Measurements from ENCODE around the gene ANKRD29. TPM values are rescaled to one million over a fixed set of nuclear protein-coding genes. Genes with fewer than 3 reads are reported as not detected.
"Not testable (repeated sequence)": the region's sequence is repeated elsewhere in the genome, so short reads cannot be mapped to it uniquely, and the experiment has no call there.

The ANKRD29 gene
- total RNA-seq, 2 donors from 2014 or later: not detected

DNA sequence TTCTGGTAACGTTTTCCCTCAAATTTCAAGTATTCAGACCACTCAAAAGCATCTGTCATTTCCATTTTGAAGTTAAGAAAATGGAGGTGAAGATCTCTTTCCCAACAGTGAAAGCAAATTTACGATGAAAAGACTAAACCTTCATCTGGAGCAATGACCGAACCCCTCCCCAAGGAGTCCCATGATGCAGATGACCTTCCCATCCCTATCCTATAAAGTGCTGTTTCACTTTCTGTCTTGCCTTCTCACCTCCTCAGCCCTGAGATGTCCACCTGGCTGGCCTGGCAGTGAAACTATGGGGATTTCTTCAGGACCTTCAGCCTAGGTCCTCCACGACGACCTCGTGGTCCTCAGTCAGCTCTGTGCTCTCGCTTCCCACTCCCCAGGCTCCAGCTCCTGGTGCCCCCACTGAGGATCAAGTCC, 75.5 kb downstream of the ANKRD29 start:
- Mint-ChIP-seq H3K27ac (peak overlapping the region; percentile 89), H3K36me3 (ENCODE audit: insufficient read depth in 2 of 2) (no peaks in the 10 kb centered on the region), H3K27me3 (ENCODE audit: low read depth) (no peaks in the 10 kb centered on the region), H3K4me3 (peak overlapping the region; percentile 90), H3K4me1 (ENCODE audit: low read depth) (peaks cover 41% of the 10 kb centered on the region), H3K9me3 (no peaks in the 10 kb centered on the region)
- ATAC-seq (replicated peaks in 1 of 2) (no peak), DNase-seq (no peak)

DNA sequence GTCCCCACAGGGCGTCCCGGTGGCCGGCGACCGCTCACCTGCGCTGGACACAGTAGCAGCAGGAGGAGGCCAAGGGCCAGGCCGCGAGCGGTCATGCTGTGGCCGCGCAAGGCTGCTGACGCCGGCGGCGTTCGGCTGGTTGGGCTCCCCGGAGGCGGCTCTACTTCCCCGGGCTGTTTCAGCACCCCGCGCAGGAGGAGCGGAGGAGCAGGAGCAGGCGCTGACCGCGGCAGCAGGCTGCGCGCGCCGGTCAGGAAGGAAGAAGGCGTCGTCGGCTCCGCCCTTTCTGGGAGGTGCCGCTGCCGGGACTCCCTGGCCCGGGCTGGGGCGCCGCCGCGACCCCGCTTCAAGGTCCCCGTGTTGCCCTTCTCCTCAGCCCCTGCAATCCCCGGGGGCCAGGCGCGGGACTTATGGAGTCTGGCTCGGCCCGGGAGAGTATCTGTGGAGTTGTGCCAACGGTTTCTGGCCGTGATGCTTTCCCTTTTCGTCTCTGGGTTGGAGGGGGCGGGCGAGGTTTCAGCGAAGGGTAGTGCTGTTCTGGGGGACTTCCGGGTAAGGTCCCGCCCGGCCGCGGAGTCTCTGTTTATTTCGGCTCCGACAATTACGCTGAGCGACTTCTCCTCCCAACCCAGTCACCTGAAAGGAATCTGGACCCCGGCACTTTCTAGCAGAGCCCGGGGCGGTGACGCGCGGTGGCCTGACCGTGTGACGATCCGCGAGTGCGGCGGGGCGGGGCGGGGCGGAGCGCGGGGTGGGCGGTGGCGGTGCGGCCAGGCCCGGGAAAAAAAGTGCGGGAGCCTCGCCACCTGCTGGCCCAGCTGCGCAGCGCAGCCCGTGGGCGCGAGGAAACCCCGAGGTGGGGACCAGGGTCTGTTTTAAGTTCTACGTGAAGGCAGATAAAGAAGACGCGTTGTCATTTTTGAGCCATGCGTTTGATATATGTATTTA, 76.2 kb downstream of the ANKRD29 start, which contains the start of gene NPC1:
Gene NPC1, minus strand, starts transcription at position 258 of the 948 bp plus-strand sequence. Its CDS starts 163 bp downstream, at position 95.
- Mint-ChIP-seq H3K9me3 (no peaks in the 10 kb centered on the region), H3K4me3 (peak within 1 kb of the TSS; percentile 90), H3K27me3 (ENCODE audit: low read depth) (no peaks in the 10 kb centered on the region), H3K36me3 (ENCODE audit: insufficient read depth in 2 of 2) (no peaks in the 10 kb centered on the region), H3K27ac (peak within 1 kb of the TSS; percentile 94), H3K4me1 (ENCODE audit: low read depth) (peaks cover 48% of the 10 kb centered on the region)
- ATAC-seq (replicated peaks in 1 of 2) (peak; percentile 94), DNase-seq (peak; percentile 94 to 95)

DNA sequence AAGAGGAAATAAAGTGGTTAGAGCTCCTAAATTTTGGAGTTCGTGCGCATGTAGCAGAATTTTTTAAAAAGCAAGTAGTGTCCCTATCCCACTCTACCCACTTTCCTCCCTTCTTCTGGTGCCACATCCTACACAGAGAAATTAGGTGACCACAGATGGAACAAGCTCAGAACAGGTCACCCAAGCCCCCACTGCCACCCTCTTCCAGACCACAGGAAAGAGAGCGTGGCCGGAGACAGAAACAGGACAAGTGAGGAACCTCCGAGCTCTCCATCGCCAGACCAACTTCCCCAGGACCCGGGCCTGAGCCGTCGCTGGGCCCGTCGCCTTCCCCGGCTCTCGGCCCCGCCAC, 76.8 kb downstream of the ANKRD29 start:
- no peak for ATAC-seq (replicated peaks in 1 of 2)
- Mint-ChIP-seq H3K4me1 (ENCODE audit: low read depth) (peaks cover 53% of the 10 kb centered on the region), H3K9me3 (no peaks in the 10 kb centered on the region), H3K4me3 (peak overlapping the region; percentile 90), H3K27ac (peak overlapping the region; percentile 94), H3K27me3 (ENCODE audit: low read depth) (no peaks in the 10 kb centered on the region), H3K36me3 (ENCODE audit: insufficient read depth in 2 of 2) (no peaks in the 10 kb centered on the region)
- no peak for DNase-seq

DNA sequence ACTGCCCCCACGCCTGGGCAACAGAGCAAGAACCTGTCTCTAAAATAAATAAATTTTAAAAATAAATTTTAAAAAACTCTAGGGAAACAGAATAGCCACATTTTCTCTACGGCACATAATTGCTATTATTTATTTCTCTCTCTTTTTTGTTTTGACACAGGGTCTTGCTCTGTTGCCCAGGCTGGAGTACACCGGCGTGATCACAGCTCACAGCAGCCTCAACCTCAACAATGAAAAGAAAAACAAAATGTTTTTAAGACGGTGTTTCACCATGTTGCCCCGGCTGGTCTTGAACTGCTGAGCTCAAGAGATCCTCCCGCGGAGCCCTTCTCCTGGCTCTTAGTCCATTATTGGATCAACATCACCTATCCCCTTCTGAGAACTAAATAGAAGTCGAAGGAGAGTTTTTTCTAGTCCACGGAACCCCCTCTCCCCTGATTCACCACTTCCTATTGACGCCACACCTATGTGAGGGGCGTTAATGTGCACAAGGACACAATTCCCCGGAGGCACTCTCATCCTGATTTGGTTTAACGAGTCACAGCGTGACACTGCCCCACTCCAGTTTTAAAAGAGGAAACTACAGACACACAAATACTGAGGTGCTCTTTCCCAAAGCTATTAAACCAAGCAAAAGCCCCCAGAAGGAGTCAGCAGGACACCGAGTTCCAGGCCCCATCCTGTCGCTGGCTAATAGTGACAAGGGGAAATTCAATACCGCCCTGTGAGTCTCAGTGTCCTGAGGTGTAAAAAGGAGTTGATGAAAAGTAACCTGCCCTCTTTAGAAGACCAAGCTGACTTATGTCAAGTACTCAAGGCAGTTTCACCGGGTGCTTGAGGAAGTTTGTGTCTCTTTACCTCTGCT, 77.5 kb downstream of the ANKRD29 start:
- H3K27ac Mint-ChIP-seq: peak overlapping the region; percentile 94
- no peak for ATAC-seq (replicated peaks in 1 of 2)
- peak in 1 of 2 donors; percentile 12 for DNase-seq
- no peaks in the 10 kb centered on the region for H3K27me3 Mint-ChIP-seq (ENCODE audit: low read depth)
- H3K4me3 Mint-ChIP-seq: peak overlapping the region; percentile 90
- no peaks in the 10 kb centered on the region for H3K9me3 Mint-ChIP-seq
- H3K4me1 Mint-ChIP-seq (ENCODE audit: low read depth): peaks cover 57% of the 10 kb centered on the region
- H3K36me3 Mint-ChIP-seq (ENCODE audit: insufficient read depth in 2 of 2): no peaks in the 10 kb centered on the region

DNA sequence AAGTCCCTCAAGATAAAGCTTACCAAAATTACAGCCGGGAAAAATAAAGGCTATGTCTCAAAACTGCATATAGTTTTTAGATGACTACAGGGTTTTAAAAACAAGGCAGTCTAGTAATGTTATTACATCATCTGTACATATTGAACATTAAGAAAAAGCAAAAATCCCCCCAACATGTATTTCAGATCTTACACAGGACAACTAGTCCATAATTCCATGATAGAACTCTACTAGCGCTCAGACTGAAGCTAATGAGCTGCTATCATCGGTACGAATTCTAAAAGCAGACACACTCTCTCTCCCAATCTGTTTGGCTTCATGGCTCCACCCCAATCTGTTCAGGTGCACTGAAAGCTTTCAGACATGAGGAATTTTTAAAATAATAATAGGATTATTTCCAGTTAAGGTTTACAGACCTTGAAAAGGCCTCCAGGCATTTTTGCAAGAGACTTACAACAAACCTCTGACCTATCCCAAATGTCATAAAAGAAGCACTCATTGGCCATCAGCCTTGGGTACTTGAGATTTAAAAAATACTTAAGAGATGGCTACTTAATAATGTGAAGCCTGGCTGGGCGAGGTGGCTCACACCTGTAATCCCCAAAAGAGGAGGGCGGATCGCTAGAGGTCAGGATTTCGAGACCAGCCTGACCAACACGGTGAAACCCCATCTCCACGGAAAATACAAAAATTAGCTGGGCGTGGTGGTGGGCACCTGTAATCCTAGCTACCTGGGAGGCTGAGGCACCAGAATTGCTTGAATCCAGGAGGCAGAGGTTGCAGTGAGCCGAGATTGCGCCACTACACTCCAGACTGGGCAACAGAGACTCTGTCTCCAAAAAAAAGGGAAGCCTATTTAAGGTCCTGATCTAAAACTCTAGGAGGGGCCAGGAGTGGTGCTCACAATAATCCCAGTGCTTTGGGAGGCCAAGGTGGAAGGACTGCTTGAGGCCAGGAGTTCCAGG, 78.4 kb downstream of the ANKRD29 start:
- no peak for ATAC-seq (replicated peaks in 1 of 2)
- peaks cover 65% of the 10 kb centered on the region for H3K4me1 Mint-ChIP-seq (ENCODE audit: low read depth)
- H3K27ac Mint-ChIP-seq: peak overlapping the region; percentile 27
- no peaks in the 10 kb centered on the region for H3K27me3 Mint-ChIP-seq (ENCODE audit: low read depth)
- no peaks in the 10 kb centered on the region for H3K36me3 Mint-ChIP-seq (ENCODE audit: insufficient read depth in 2 of 2)
- H3K4me3 Mint-ChIP-seq: peak overlapping the region; percentile 54 to 57
- no peak for DNase-seq
- no peaks in the 10 kb centered on the region for H3K9me3 Mint-ChIP-seq

DNA sequence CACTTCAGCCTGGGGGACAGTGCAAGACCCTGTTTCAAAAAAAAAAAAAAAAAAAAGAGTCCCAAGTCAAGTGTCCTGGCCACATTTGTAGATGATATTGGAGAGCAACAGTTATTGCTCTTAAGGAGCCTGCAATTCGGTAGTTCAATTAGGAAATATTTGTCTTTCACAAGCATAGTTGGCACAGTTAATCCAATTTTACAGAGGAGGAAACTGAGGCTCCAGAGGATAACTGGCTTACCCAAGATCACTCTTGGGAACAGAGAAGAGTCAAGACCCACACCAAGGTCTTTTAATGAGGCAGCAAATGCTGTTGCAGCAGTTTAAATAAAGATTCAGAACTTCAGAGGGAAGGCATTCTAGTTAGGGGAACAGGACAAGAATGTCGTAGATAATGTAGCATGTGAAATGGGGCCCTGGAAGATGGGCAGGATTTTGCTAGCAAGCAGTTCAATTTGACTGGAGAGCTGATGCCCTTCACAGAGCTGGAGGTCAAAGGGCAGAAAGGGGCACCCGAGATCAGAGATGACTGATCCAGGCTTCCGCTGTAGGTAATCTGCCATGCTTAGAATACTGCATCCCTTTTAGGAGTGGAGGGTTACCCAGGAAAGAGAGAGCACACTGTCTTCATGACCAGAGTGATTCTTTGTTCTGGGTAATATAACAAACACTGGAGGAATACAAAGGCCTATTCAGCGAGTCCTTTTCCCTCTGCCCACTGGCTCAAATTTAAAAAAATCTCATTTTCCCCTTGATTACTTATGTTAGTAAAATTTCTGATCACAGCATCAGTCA, 79.4 kb downstream of the ANKRD29 start:
- Mint-ChIP-seq H3K9me3 (no peaks in the 10 kb centered on the region), H3K4me1 (ENCODE audit: low read depth) (peaks cover 75% of the 10 kb centered on the region), H3K36me3 (ENCODE audit: insufficient read depth in 2 of 2) (no peaks in the 10 kb centered on the region), H3K4me3 (peak overlapping the region; percentile 54 to 57), H3K27me3 (ENCODE audit: low read depth) (no peaks in the 10 kb centered on the region), H3K27ac (no peak overlapping the region)
- ATAC-seq (replicated peaks in 1 of 2): no peak
- no peak for DNase-seq

DNA sequence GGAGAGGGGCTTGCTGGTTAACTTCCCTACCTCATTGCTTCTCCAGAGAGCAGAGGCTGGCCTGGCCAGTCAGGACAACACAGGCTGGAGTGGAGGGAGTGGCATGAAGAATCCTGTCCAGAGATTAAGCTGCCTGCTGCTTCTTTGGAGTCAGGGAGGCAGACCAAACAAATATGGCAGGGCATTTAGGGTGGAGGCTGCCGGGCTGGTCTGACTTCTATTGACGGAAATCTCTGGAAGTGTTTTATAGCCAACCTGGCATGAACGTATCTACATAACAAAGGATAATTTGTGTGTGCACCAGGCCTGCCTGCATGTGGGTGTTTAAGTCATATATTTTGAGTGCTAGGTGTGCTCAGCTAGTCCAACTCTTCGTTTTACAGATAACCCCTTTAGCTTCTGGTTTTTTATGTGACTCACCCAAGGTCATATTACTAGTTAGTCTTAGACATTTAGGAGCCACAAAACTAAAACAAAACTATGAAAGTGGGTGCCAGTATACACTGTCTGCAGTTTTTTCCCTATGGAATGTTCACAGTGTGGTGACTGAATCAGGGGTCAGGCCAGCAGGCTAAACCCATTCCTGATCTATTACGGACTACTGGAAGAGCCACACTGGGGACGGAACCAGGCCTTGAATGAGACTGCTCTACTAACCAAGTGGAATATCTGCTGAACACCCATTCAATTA, 81.9 kb downstream of the ANKRD29 start:
- DNase-seq (no peak), ATAC-seq (replicated peaks in 1 of 2) (peak in 1 of 2 donors; percentile 44)
- peaks cover 0 to 3% of the 10 kb centered on the region in 2 donors for H3K36me3 Mint-ChIP-seq (ENCODE audit: insufficient read depth in 2 of 2)
- peak overlapping the region in 1 of 2 donors; percentile 38 for H3K4me3 Mint-ChIP-seq
- no peaks in the 10 kb centered on the region for H3K27me3 Mint-ChIP-seq (ENCODE audit: low read depth)
- peak overlapping the region; percentile 81 for H3K27ac Mint-ChIP-seq
- peaks cover 71% of the 10 kb centered on the region for H3K4me1 Mint-ChIP-seq (ENCODE audit: low read depth)
- no peaks in the 10 kb centered on the region for H3K9me3 Mint-ChIP-seq

DNA sequence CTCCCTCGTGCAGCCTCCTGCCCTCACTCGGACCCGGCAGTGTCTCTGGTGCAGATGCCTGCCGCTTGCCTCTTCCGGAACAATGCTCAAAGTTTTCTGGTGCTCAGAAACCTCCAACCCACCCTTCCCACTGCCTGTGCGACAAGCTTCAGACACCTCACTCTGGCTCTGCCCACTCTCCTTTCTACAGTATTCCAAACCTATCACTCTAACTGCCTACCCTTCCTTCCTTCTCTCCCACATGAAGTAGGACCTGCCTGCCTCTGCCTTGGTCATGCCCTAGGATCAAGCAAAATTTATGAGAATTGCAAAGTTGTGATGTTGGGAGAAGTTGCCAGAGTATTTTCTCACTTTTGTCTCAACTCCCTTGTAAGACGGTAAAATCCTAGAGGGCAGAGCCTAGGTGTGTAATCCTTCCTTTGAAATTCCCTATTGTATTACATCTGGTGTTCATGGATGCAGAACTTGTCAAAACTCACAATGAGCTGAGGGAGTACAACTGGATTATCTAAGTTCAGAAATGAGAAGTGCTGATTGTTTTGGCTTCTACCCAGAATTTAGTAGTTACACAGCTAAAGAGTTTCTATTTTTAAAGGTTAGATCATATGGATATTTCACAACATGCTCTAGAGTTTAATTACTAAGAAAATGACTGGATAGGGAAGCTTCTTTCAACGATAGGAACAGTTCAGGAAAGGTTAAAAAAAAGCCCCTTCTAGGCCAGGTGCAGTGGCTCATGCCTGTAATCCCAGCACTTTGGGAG, 83.6 kb downstream of the ANKRD29 start:
- peaks cover 0 to 6% of the 10 kb centered on the region in 2 donors for H3K36me3 Mint-ChIP-seq (ENCODE audit: insufficient read depth in 2 of 2)
- DNase-seq: no peak
- no peaks in the 10 kb centered on the region for H3K27me3 Mint-ChIP-seq (ENCODE audit: low read depth)
- H3K4me1 Mint-ChIP-seq (ENCODE audit: low read depth): peaks cover 68% of the 10 kb centered on the region
- H3K9me3 Mint-ChIP-seq: no peaks in the 10 kb centered on the region
- ATAC-seq (replicated peaks in 1 of 2): no peak
- H3K4me3 Mint-ChIP-seq: peak overlapping the region in 1 of 2 donors; percentile 11
- peak overlapping the region; percentile 49 for H3K27ac Mint-ChIP-seq

DNA sequence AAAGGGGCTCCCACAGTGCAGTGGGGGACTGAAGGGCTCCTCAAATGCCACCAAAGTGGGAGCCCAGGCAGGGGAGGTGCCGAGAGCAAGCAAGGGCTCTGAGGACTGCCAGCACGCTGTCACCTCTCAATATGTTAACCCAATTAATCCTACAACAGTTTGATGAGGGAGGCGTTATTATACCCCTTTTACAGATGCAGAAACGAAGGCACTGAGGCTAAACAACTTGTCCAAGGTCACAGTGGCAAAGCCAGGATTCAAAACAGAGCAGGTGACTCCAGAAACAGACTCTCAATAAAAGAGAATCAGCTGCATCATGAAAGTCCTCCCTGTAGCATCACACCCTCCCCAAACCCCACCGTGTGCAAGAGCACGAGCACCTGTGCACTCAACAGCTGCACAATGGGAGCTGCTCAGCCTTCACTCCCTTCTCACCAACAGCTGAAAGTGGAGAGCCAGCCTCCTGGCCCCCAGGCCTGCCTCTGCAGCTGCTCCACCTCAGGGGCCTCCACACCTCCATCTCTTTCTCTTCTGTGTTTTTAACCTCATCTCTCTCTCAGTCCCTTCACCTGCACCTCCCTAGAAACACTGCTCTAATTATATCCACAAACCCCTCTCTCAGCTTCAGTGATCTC, 84.5 kb downstream of the ANKRD29 start:
- no peak overlapping the region for H3K4me3 Mint-ChIP-seq
- no peaks in the 10 kb centered on the region for H3K9me3 Mint-ChIP-seq
- no peaks in the 10 kb centered on the region for H3K27me3 Mint-ChIP-seq (ENCODE audit: low read depth)
- H3K4me1 Mint-ChIP-seq (ENCODE audit: low read depth): peaks cover 68% of the 10 kb centered on the region
- peaks cover 0 to 8% of the 10 kb centered on the region in 2 donors for H3K36me3 Mint-ChIP-seq (ENCODE audit: insufficient read depth in 2 of 2)
- ATAC-seq (replicated peaks in 1 of 2) (no peak), DNase-seq (no peak)
- H3K27ac Mint-ChIP-seq: peak overlapping the region; percentile 39

DNA sequence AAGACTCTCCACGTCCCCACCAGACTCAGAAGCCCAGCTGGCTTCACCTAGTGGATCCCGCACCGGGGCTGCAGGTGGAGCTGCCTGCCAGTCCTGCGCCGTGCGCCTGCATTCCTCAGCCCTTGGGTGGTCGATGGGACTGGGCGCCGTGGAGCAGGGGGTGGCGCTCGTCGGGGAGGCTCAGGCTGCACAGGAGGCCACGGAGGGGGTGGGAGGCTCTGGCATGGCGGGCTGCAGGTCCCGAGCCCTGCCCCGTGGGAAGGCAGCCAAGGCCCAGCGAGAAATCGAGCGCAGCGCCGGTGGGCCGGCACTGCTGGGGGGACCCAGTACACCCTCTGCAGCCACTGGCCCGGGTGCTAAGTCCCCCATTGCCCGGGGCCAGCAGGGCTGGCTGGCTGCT, 85.2 kb downstream of the ANKRD29 start:
- H3K9me3 Mint-ChIP-seq; DNase-seq; H3K27me3 Mint-ChIP-seq (ENCODE audit: low read depth); ATAC-seq (replicated peaks in 1 of 2); H3K27ac Mint-ChIP-seq; H3K4me3 Mint-ChIP-seq; H3K36me3 Mint-ChIP-seq (ENCODE audit: insufficient read depth in 2 of 2): not testable (repeated sequence)
- H3K4me1 Mint-ChIP-seq (ENCODE audit: low read depth): peaks cover 64% of the 10 kb centered on the region
